GM19035 (cell line): ENCODE measurements around the gene CLCN4.

Experiments
- ATAC-seq: cut with Tn5 transposase; IDR thresholded peaks from one replicate; pipeline ENCODE4 v1.9.1; 2021; ENCODE audit not compliant: unreplicated experiment

CLCN4 gene

GRCh38 chrX:10233173-10233572 lies 76.4 kb downstream of the CLCN4 start:
- no peak for ATAC-seq

DNA sequence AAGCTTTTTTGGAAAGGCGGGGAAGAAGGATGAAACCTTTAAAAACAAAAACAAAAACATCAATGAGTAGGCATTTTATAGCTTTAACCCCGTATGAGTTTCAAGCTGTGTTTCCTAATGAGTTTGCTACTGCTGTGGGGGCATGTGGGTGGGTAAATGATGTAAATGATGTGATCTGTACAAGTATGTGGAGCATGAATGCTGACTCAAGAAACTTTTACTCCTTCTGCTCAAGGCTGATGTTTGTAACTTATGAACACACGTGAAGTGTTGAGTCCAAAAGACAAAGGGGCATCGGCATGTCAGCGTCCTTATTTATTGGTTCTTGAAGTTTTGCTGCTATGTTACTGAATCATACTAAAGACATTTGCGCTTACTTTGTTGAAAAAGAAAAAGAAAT lies 76.9 kb downstream of the CLCN4 start:
- ATAC-seq: no peak

GRCh38 chrX:10235851-10236250 lies 79.1 kb downstream of the CLCN4 start:
- ATAC-seq: no peak

DNA sequence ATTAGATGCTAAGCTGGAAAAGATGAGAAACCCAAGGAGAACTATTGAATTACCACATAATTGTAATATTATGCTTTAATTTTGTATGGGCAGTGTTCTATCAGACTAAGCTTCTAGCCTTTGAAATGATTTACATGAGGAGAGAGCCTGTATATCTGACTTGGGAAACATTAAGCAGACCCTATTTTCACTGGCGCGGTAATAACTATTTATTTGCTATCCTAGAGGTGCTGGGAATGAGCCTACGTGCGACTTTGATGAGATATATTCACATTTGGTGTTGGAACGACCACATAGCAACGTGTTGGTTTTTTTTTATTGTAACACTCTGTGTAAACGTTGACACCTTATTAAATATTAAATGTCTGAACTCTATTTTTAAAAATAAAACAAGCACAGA lies 80.5 kb downstream of the CLCN4 start:
- no peak for ATAC-seq

- no peak for ATAC-seq
These were observed 82.9 kb downstream of the CLCN4 start for GRCh38 chrX:10239611-10240064.

GRCh38 chrX:10240918-10241317 lies 84.1 kb downstream of the CLCN4 start:
- ATAC-seq: no peak

GRCh38 chrX:10242026-10242425 lies 85.3 kb downstream of the CLCN4 start:
- no peak for ATAC-seq

DNA sequence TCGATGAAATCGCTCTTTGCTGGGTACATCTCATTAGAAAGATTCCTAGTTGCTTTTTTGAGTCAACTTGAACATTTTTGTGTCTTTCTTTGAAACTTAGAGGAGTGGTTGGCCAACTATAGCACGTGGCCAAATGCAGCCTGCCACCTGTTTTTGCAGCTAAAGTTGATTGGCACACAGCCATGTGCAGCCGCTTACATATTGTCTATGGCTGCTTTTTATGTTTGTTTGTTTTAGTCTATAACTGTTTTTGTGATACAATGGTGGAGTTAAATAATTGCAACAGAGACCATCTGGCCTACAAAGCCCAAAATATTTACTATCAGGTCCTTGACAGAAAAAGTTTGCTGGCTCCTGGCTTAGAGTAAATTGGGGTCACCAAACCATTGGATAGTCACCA lies 86.3 kb downstream of the CLCN4 start:
- ATAC-seq: no peak

DNA sequence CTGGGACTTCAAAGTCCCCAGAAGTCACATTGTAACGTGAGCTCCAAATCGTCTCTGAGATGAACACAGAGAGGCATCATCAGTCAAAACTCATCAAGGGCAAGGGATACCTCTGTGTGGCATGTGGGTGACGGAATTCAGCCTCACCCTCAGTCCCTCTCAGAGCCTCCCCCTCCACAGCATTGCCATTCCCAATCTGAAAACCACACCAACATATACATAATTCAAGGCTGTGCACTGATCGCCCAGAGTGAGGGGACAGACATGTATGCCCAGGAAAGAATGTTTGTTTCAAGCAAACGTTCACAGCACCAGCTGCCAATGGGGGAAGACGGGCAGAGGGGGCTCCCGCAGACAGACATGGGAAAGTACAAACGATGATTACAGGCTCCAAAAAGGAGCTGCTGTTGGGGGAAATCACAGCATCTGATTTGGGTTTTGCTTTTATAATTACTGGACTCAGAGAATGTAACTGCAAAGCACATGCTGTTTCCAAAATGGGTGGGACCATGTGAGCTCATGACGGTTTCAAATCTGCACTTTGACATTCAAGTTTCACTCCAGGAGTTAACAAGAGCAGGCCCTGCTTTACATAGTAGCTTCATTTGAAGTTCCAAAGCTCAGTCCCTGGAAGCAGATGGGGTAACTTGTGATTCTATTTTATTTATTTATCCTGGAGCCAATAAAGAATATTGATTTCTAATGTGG lies 88.3 kb downstream of the CLCN4 start:
- no peak for ATAC-seq

- ATAC-seq: no peak
These were observed 89.1 kb downstream of the CLCN4 start for GRCh38 chrX:10245886-10246285.

GRCh38 chrX:10246297-10246696 lies 89.5 kb downstream of the CLCN4 start:
- ATAC-seq: no peak

DNA sequence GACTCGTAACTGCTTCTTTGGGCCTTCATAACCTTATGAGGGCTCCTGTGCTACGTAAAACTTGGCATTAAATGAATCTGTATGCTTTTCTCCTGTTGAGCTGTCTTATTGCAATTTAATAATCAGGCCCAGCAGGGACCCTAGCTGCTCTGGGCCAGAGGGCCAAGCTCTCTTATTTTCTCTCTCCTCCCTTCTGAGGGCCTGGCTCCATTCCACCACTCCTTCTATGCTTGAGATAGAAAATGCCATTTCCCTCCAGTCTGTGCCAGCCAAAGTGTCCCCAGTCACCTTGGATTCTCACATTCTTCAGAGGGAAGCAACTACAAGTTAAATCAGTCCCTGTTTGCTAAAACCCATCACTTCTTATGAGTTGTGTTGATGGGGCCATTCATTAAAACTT lies 90.1 kb downstream of the CLCN4 start:
- ATAC-seq: no peak

GRCh38 chrX:10254739-10255138 lies 98.0 kb downstream of the CLCN4 start:
- no peak for ATAC-seq

- no peak for ATAC-seq
These were observed 102.9 kb downstream of the CLCN4 start for GRCh38 chrX:10259716-10260115.

DNA sequence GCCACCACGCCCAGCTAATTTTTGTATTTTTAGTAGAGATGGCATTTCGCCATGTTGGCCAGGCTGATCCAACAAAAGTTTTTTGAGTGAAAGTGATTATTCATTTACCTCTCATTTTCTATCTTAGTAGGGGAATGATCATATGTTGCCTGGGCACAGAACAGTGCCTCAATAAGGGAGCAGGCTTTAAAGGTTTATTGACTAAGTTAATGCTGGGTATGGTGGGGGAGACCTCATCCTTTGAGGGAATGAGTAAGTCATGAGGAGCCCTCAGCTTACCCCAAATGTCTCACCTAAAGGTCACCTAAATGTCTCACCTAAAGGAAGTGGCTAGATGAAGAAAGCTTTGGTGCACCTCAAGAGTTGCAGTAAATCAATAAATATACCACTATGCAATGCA lies 109.0 kb downstream of the CLCN4 start:
- ATAC-seq: no peak

DNA sequence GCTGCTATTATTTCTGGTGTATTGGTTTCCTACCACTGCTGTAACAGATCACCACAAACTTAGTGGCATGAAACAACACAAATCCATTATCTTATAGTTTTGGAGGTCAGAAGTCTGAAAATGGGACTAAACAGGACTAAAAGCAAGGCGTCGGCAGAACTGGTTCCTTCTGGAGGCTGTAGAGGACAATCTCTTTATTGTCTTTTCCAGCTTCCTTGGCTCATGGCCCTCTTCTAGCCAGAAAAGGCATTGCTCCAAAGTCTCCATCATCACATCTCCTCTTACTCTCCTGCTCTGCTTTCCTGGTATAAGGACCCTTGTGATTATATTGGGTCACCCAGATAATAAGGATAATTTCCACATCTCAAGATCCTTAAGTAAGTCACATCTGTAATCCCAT lies 121.9 kb downstream of the CLCN4 start:
- no peak for ATAC-seq

DNA sequence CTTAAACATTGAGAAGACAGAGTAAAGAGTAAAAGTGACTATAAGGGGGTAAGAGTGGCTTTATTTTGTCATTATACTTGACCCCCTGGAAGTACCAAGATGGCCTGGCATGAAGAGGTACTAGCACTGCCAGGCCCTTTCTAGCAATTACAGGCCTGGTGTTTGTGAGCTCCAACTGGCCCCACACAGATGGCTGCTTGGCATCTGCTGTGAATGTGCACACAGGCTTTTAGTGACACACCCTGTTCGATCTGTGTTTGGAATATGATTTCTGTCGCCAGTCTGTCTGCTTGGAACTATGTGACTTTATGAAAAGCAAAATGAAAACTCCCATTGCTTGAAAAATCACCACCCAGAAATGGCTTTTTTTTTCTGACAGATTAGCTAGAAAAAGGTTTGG lies 123.3 kb downstream of the CLCN4 start:
- no peak for ATAC-seq

- no peak for ATAC-seq
These were observed 125.7 kb downstream of the CLCN4 start for GRCh38 chrX:10282490-10282889.

DNA sequence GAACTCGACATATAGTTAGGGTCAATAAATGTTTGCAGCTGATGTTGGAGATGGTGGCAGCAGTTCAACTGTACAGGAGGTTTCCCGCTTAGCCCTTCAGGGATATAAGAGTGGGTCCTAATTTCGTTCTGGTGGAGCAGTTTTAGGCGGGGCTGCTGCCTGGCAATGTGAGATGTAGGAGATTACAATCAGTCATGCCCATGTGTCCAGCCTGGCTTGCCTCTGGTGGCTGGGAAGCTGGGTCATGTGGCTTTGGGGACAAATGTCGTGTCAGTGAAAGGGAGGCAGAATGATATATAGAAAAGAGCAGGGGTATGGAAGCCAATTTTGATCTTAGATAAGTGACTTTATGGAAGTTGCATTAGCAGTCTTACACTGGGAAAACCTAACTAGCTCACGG lies 129.4 kb downstream of the CLCN4 start:
- no peak for ATAC-seq
